Lung (tissue), 12 donors: Measurements from ENCODE around the gene KIF1A. TPM values are rescaled to one million over a fixed set of nuclear protein-coding genes. Genes with fewer than 3 reads are reported as not detected.

Experiments
- ATAC-seq: fragments of 200-7000 bp; cut with Tn5 transposase; one replicate; pipeline ENCODE4 v1.9.1; 2020; ENCODE audit warnings: moderate number of reproducible peaks; ENCODE audit not compliant: insufficient read depth, low FRiP score
- DNase-seq, 3 donors: peaks; one replicate each; pipeline ENCODE4 v3.0.0-alpha.2; 2013 to 2017
- H3K27ac ChIP-seq, 2 donors: one replicate each; pipeline ENCODE4 v1.5.1; 2013; ENCODE audit warnings: mild to moderate bottlenecking in 2 of 2, moderate library complexity in 2 of 2, control low read depth in 1 of 2, inconsistent platforms in 1 of 2, low read depth in 1 of 2, low read length in 1 of 2
- H3K27me3 ChIP-seq, 3 donors: one replicate each; pipeline ENCODE4 v1.5.1; 2013; ENCODE audit warnings: low read length in 2 of 3; ENCODE audit not compliant: control insufficient read depth in 3 of 3, insufficient read depth in 3 of 3
- H3K36me3 ChIP-seq, 4 donors: one replicate each; pipeline ENCODE4 v1.5.1; 2013; ENCODE audit warnings: low read length in 4 of 4, mild to moderate bottlenecking in 1 of 4, moderate library complexity in 1 of 4; ENCODE audit not compliant: control insufficient read depth in 4 of 4, insufficient read depth in 4 of 4
- H3K4me1 ChIP-seq, 5 donors: one replicate each; pipeline ENCODE4 v1.5.1; 2013; ENCODE audit warnings: low read length in 5 of 5, mild to moderate bottlenecking in 2 of 5, moderate library complexity in 1 of 5; ENCODE audit not compliant: control insufficient read depth in 5 of 5, insufficient read depth in 5 of 5
- H3K4me3 ChIP-seq: one replicate; pipeline ENCODE4 v1.5.1; 2013; ENCODE audit warnings: mild to moderate bottlenecking, control low read depth, moderate library complexity
- H3K9ac ChIP-seq, 2 donors: one replicate each; pipeline ENCODE4 v1.5.1; 2013; ENCODE audit warnings: low read length in 2 of 2, control low read depth in 1 of 2; ENCODE audit not compliant: insufficient read depth in 1 of 2
- H3K9me3 ChIP-seq, 4 donors: one replicate each; pipeline ENCODE4 v1.5.1; 2013; ENCODE audit warnings: low read length in 3 of 4, mild to moderate bottlenecking in 1 of 4, moderate library complexity in 1 of 4; ENCODE audit not compliant: control insufficient read depth in 4 of 4, insufficient read depth in 3 of 4
- CTCF ChIP-seq: IDR thresholded peaks from 2 replicates; pipeline ENCODE4 v1.5.1; 2012; ENCODE audit warnings: mild to moderate bottlenecking; ENCODE audit errors: control extremely low read depth, extremely low read depth
- WGBS, 2 donors: extraction: QIAGEN DNeasy Blood & Tissue Kit; methylation state at CpG; one replicate each; pipeline ENCODE4 v1.1.7; 2013; 5-methylcytosine and 5-hydroxymethylcytosine counted together
- polyA plus RNA-seq, 2 donors: library from polyadenylated mRNA; stranded (reverse); fragments of 200-250 nt; gene quantifications; one replicate each; pipeline ENCODE4 v1.2.1, GENCODE V29; 2013
- total RNA-seq, 2 donors: library from RNA; depleted of rRNA in 1 of 2; stranded (reverse); fragments of >200 nt in 1 of 2; gene quantifications; one replicate each; pipeline ENCODE4 v1.2.1, GENCODE V29; 2014 to 2021
- donor health status: control.
- donor health status: control.
- donor health status: Bipolar disorder and iron deficiency.
- donor health status: healthy.
- donor health status: DM: yes; HTN: yes; CAD: no.

The KIF1A gene
- total and polyA plus RNA-seq, 4 donors = 0.14 to 2.3 (median 0.46) TPM

GRCh38 chr2:240786355-240786841 lies 33.6 kb downstream of the KIF1A start:
- Histone ChIP-seq H3K9ac (no peak overlapping the region), H3K4me1 (peaks cover 0 to 1% (median 0%) of the 10 kb centered on the region in 5 donors), H3K27me3 (no peaks in the 10 kb centered on the region), H3K36me3 (no peaks in the 10 kb centered on the region), H3K4me3 (no peak overlapping the region), H3K27ac (no peak overlapping the region), H3K9me3 (no peaks in the 10 kb centered on the region)
- no peak for ATAC-seq
- no peak for DNase-seq
- WGBS, 2 donors = 77 to 81% methylated on average over 8 of the region's 8 CpGs
- no peak for TF ChIP-seq CTCF

GRCh38 chr2:240785424-240786335 lies 34.3 kb downstream of the KIF1A start:
- Histone ChIP-seq H3K4me3 (no peak overlapping the region), H3K27ac (no peak overlapping the region), H3K27me3 (no peaks in the 10 kb centered on the region), H3K4me1 (no peaks in the 10 kb centered on the region), H3K9me3 (no peaks in the 10 kb centered on the region), H3K9ac (no peak overlapping the region), H3K36me3 (no peaks in the 10 kb centered on the region)
- 71 to 77% methylated on average over 24 to 25 of the region's 25 CpGs for WGBS, 2 donors
- ATAC-seq (no peak), DNase-seq (no peak)
- TF ChIP-seq CTCF = no peak

GRCh38 chr2:240784629-240785423 lies 35.2 kb downstream of the KIF1A start:
- Histone ChIP-seq H3K4me1 (no peaks in the 10 kb centered on the region), H3K9me3 (no peaks in the 10 kb centered on the region), H3K9ac (no peak overlapping the region), H3K36me3 (no peaks in the 10 kb centered on the region), H3K27ac (no peak overlapping the region), H3K27me3 (peaks cover 0 to under 1% (median 0%) of the 10 kb centered on the region in 3 donors), H3K4me3 (no peak overlapping the region)
- TF ChIP-seq CTCF = no peak
- ATAC-seq (no peak), DNase-seq (no peak)
- 90 to 92% methylated on average over 23 to 25 of the region's 25 CpGs for WGBS, 2 donors
